GM12872 (cell line): ENCODE results near the gene MYBPC2.

Experiments
- TF ChIP-seq, protein P1 (sequence below): IDR thresholded peaks from 3 replicates; pipeline ENCODE4 v1.5.1; 2011; ENCODE audit warnings: low read depth, mild to moderate bottlenecking, low read length, moderate library complexity; ENCODE audit not compliant: insufficient read depth

Gene MYBPC2

DNA sequence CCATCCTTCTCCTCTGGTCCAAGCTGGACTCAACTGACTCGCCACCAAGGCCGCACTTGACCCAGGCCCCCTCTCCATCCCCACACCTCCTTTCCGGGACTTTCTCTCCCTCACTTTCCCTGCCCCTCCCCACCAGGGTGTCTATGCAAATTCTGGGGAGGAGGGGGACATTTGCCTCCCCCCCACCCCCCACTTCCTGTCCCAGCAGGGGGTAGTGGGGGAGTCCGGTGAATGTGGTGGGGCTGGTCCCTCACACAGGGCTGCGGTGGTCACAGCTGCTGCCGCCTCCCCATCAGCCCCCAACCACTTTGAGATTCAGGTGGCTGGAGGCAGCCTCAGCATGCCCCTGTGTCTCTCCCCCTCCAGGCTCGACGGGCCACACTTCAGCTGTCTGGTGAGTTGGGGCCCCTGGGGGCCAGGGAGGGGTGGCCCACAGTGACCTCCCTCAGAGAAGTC, 13.1 kb upstream of the MYBPC2 start:
- TF ChIP-seq, protein P1, sequence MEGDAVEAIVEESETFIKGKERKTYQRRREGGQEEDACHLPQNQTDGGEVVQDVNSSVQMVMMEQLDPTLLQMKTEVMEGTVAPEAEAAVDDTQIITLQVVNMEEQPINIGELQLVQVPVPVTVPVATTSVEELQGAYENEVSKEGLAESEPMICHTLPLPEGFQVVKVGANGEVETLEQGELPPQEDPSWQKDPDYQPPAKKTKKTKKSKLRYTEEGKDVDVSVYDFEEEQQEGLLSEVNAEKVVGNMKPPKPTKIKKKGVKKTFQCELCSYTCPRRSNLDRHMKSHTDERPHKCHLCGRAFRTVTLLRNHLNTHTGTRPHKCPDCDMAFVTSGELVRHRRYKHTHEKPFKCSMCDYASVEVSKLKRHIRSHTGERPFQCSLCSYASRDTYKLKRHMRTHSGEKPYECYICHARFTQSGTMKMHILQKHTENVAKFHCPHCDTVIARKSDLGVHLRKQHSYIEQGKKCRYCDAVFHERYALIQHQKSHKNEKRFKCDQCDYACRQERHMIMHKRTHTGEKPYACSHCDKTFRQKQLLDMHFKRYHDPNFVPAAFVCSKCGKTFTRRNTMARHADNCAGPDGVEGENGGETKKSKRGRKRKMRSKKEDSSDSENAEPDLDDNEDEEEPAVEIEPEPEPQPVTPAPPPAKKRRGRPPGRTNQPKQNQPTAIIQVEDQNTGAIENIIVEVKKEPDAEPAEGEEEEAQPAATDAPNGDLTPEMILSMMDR: no peak

DNA sequence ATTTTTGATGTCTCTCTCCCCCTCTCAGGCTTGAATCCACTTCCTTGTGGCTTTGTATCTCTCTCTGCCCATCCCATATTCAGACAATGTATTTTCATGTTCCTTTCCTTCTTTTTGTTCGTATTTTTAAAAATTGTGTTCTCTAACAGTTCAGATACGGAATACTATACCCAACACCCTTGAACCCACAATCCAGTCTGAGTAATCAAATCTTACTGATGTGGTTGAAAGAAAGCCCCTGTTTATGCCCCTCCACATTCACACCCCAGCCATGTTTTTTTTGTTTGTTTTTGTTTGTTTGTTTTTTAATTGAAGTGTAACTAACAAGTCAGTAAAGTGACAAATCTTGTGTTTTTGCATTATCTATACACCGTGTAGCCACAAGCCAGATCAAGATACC, 12.6 kb upstream of the MYBPC2 start:
- TF ChIP-seq, protein P1: no peak

DNA sequence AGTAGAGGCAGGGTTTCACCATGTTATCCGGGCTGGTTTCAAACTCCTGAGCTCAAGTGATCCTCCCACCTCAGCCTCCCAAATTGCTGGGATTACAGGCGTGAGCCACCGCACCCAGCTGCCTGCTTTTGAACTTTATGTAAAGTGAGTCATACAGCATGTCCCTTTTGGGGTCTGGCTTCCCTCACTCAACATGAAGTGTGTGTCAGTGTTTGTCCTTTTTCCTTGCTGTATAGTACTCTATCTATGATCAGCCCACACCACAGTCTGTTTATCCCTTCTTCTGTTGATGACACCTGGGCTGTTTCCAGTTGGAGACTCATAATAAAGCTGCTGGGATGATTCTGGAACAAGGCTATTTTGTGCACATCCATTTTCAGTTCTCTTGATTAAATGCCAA, 11.9 kb upstream of the MYBPC2 start:
- TF ChIP-seq, protein P1: no peak

DNA sequence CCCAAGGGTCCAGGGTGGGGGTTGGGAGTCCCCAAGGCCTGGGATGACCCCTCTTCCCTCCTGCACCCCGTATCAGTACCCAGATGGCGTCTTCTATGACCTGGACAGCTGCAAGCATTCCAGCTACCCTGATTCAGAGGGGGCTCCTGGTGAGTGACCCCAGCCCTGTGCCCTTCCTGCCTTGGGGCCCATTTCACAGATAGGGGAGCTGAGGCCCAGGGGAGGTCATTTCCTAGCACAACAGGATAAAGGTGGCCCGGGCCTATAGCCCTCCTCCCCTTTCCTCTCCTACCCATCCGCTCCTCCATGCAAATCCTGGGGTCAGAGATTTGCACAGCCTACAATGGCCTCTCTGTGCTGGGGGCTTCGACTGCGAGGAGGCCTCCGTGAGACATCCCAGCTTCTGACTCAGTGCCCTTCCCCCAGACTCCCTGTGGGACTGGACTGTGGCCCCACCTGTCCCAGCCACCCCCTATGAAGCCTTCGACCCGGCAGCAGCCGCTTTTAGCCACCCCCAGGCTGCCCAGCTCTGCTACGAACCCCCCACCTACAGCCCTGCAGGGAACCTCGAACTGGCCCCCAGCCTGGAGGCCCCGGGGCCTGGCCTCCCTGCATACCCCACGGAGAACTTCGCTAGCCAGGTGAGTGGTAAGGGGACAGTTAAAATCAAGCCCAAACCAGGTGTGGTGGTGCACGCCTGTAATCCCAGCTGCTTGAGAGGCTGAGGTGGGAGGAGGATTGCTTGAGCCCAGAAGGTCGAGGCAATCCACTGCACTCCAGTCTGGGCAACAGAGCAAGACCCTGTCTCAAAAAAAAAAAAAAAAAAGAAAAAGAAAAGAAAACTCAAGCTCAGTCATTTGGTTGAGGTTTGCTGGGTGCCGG, 10.1 kb upstream of the MYBPC2 start:
- TF ChIP-seq, protein P1: no peak

DNA sequence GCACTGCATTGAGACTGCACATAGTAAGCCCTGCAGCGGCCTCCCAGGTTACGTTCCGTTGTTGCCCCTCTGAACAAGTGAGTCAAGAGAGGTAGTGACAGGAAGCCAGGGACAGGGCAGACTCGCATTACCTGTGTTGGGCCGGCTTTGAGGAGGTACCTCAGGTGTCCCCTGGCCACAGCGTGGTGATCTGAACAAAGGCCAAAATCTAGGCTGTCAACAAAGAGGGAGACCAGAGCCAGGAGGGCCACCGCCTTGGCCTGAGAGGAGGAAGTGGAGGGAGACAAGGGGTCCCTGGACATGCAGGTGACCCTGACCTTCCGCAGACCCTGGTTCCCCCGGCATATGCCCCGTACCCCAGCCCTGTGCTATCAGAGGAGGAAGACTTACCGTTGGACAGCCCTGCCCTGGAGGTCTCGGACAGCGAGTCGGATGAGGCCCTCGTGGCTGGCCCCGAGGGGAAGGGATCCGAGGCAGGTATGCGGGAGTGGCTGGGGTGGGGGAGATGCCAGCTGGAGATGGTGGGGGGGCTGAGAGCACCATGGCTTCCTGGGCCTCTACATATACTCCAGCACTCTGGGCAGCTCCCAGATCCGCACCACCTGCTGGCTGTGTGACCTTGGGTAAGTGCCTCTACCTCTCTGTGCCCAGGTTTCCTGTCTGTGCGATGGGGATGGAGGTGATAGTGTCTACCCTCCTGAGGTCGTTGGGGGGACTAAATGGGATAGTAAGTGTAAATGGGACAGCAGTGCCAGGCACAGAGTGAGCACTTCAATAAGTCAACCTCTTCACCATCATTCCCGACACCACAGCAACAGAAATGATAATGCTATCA, 9.2 kb upstream of the MYBPC2 start:
- TF ChIP-seq, protein P1: no peak

DNA sequence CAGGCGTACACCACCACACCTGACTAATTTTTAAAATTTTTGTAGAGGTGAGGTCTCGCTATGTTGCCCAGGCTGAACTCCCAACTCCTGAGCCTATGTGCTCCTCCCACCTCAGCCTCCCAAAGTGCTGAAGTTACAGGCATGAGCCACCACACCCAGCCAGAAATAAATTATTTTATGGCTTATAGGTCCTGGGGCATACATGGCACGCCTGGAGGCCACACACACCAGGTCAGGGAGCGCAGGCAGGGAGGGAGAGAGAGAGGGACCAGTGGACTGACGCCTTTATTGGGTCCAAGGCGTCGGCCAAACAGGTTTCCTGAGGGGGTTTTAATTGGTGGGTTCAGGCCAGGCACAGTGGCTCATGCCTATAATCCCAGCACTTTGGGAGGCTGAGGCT, 7.1 kb upstream of the MYBPC2 start:
- TF ChIP-seq, protein P1: no peak

DNA sequence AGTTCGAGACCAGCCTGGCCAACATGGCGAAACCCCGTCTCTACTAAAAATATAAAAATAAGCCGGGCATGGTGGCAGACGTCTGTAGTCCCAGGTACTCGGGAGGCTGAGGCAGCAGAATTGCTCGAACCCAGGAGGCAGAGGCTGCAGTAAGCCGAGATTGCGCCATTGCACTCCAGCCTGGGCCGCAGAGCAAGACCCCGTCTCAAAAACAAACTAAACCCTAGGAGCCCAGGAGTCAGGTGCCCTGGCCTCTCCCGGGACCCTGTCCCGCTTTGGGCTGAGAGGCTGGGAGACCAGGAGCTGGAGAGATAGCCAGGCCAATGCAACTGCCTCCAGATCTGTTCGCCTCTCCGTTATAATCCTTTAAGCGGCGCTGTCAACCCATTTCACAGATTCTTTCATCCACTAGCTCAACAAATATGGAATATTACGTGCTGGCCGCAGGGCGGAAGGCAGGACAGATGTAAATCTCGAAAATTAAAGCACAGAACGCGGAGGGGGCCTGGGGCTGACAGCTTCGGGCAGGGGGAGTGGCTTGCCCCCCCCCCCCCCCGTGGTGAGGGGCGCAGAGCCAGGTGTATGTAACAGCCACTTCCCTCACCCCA, 5.3 kb upstream of the MYBPC2 start:
- TF ChIP-seq, protein P1: no peak
